SU-DHL-6 (cell line): ENCODE results near the gene VGF.

Source experiments
- H2AFZ ChIP-seq: fragments of 200-600 bp; sonication (generic); 2 replicates; pipeline ENCODE4 v1.6.1; 2014; ENCODE audit warnings: low read depth, mild to moderate bottlenecking, moderate library complexity, mixed read lengths, antibody characterized with exemption, low read length; ENCODE audit not compliant: severe bottlenecking
- H3F3A ChIP-seq: fragments of 200-600 bp; shearing (Covaris generic); 2 replicates; pipeline ENCODE4 v1.6.0; 2016; ENCODE audit warnings: antibody characterized with exemption, mild to moderate bottlenecking; ENCODE audit not compliant: insufficient read depth
- H3K27ac ChIP-seq: fragments of 200-600 bp; sonication (generic); 2 replicates; pipeline ENCODE4 v1.5.1; 2016; ENCODE audit warnings: low read depth, mild to moderate bottlenecking, low read length, moderate library complexity, mixed read lengths
- H3K27me3 ChIP-seq: fragments of 200-600 bp; sonication (generic), shearing (Covaris generic); 2 replicates; pipeline ENCODE4 v1.6.0; 2014; ENCODE audit warnings: mild to moderate bottlenecking, low read length
- H3K36me3 ChIP-seq: fragments of 200-600 bp; sonication (generic); 2 replicates; pipeline ENCODE4 v1.6.1; 2014; ENCODE audit warnings: mild to moderate bottlenecking, low read length, mixed read lengths
- H3K4me2 ChIP-seq: fragments of 300-600, 200-600 bp; shearing (Covaris generic), sonication (generic); 2 replicates; pipeline ENCODE4 v1.6.0; 2014; ENCODE audit warnings: low read length, low read depth, mild to moderate bottlenecking; ENCODE audit not compliant: poor library complexity, severe bottlenecking
- H3K4me3 ChIP-seq: fragments of 200-600 bp; sonication (generic); 2 replicates; pipeline ENCODE4 v1.5.1; 2014; ENCODE audit warnings: antibody characterized with exemption, low read length, mild to moderate bottlenecking, mixed read lengths; ENCODE audit not compliant: insufficient read depth, poor library complexity, severe bottlenecking
- H3K79me2 ChIP-seq: fragments of 200-600 bp; sonication (generic); 2 replicates; pipeline ENCODE4 v1.6.1; 2014; ENCODE audit warnings: mild to moderate bottlenecking, low read length, moderate library complexity; ENCODE audit not compliant: insufficient read depth
- H3K9ac ChIP-seq: fragments of 200-600 bp; sonication (generic); 2 replicates; pipeline ENCODE4 v1.7.0; 2014; ENCODE audit warnings: mild to moderate bottlenecking, low read length
- H3K9me2 ChIP-seq: fragments of 200-600 bp; sonication (generic); replicated peaks from 2 replicates; pipeline ENCODE4 v1.6.1; 2014; ENCODE audit warnings: low read length; ENCODE audit not compliant: insufficient read depth
- H3K9me3 ChIP-seq: fragments of 200-600 bp; sonication (generic); 2 replicates; pipeline ENCODE4 v1.6.1; 2014; ENCODE audit warnings: low read length, mixed read lengths; ENCODE audit not compliant: insufficient read depth
- H4K20me1 ChIP-seq: fragments of 200-600 bp; sonication (generic); 2 replicates; pipeline ENCODE4 v1.6.1; 2014; ENCODE audit warnings: low read depth, mild to moderate bottlenecking, antibody characterized with exemption, low read length, moderate library complexity, mixed read lengths
- EZH2phosphoT487 ChIP-seq: fragments of 200-600 bp; sonication (generic), shearing (Covaris generic); conservative IDR thresholded peaks from 2 replicates; pipeline ENCODE4 v1.6.1; 2018; ENCODE audit warnings: mild to moderate bottlenecking, antibody characterized with exemption, low read length, moderate library complexity, mixed read lengths
- TF ChIP-seq, protein P1 (sequence below): fragments of 200-600 bp; sonication (generic); IDR thresholded peaks from one replicate; pipeline ENCODE4 v1.5.1; 2017; ENCODE audit warnings: antibody characterized with exemption, mild to moderate bottlenecking, low read length, moderate library complexity; ENCODE audit not compliant: insufficient read depth, poor library complexity, severe bottlenecking

VGF gene

GRCh38 chr7:101180130-101180755, 14.9 kb upstream of the VGF start, which contains the start of gene NAT16:
NAT16 (minus strand) TSS chr7:101180293; CDS start chr7:101174807, 5,486 bp downstream.
- TF ChIP-seq, protein P1, sequence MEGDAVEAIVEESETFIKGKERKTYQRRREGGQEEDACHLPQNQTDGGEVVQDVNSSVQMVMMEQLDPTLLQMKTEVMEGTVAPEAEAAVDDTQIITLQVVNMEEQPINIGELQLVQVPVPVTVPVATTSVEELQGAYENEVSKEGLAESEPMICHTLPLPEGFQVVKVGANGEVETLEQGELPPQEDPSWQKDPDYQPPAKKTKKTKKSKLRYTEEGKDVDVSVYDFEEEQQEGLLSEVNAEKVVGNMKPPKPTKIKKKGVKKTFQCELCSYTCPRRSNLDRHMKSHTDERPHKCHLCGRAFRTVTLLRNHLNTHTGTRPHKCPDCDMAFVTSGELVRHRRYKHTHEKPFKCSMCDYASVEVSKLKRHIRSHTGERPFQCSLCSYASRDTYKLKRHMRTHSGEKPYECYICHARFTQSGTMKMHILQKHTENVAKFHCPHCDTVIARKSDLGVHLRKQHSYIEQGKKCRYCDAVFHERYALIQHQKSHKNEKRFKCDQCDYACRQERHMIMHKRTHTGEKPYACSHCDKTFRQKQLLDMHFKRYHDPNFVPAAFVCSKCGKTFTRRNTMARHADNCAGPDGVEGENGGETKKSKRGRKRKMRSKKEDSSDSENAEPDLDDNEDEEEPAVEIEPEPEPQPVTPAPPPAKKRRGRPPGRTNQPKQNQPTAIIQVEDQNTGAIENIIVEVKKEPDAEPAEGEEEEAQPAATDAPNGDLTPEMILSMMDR = no peak
- TF ChIP-seq EZH2phosphoT487 = no peak
- Histone ChIP-seq H3F3A (no peaks in the 10 kb centered on the region), H3K9me3 (no peaks in the 10 kb centered on the region), H2AFZ (no peak within 1 kb of the TSS), H3K79me2 (no peaks in the 10 kb centered on the region), H3K27ac (no peak within 1 kb of the TSS), H4K20me1 (no peaks in the 10 kb centered on the region), H3K4me2 (no peak within 1 kb of the TSS), H3K27me3 (no peaks in the 10 kb centered on the region), H3K4me3 (no peak within 1 kb of the TSS), H3K9me2 (no peaks in the 10 kb centered on the region), H3K9ac (no peak within 1 kb of the TSS), H3K36me3 (no peaks in the 10 kb centered on the region)

DNA sequence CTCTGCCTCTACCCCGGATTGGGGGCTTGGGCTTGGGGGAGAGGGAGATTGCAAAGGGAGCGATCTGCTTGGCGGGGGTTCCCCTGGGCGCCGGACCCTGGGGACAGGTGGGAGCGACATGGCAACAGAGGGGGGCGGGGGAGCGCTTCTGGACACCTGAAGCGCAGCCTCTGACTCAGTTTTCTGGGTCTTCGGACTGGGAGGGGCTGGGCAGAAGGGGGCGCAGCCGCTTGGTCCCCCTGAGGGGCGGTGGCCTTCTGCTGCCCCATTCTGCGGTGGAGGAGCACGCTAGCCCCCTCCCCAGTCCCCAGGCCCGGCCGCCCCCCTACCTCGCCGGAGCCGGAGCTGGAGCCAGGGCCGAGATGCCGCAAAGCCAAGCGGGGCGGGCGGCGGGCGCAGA, 14.3 kb upstream of the VGF start:
- Histone ChIP-seq H3K79me2 (no peaks in the 10 kb centered on the region), H3K27me3 (no peaks in the 10 kb centered on the region), H2AFZ (no peak overlapping the region), H3K9ac (no peak overlapping the region), H3K27ac (no peak overlapping the region), H3K36me3 (no peaks in the 10 kb centered on the region), H3K4me3 (no peak overlapping the region), H3F3A (no peaks in the 10 kb centered on the region), H4K20me1 (no peaks in the 10 kb centered on the region), H3K4me2 (no peak overlapping the region), H3K9me2 (no peaks in the 10 kb centered on the region), H3K9me3 (no peaks in the 10 kb centered on the region)
- TF ChIP-seq, protein P1 = no peak
- no peak for TF ChIP-seq EZH2phosphoT487

DNA sequence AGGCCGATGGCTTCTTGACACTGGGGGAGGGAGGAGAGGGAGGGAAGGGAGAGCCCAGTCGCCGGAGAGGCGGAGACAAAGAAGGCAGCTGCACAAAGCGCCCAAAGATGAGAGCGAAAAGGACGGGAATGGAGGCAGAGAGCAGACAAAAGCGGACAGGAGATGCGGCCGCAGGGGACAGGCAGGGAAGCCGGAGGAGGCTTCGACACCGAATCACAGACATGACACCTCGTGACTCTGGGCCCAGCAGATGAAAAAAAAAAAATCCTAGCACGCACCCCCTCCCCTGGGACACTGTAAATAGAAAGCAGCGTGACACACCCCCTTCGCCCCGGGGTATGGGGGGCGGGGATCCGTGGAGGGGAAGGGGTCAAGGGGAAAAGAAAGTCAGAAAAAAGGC, 13.7 kb upstream of the VGF start:
- Histone ChIP-seq H3K36me3 (no peaks in the 10 kb centered on the region), H3F3A (no peaks in the 10 kb centered on the region), H3K27me3 (no peaks in the 10 kb centered on the region), H3K4me3 (no peak overlapping the region), H3K9me2 (no peaks in the 10 kb centered on the region), H3K9ac (no peak overlapping the region), H3K79me2 (no peaks in the 10 kb centered on the region), H3K27ac (no peak overlapping the region), H3K9me3 (no peaks in the 10 kb centered on the region), H2AFZ (no peak overlapping the region), H3K4me2 (no peak overlapping the region), H4K20me1 (no peaks in the 10 kb centered on the region)
- TF ChIP-seq EZH2phosphoT487 = no peak
- TF ChIP-seq, protein P1 = no peak
